NCI-H1105 treated with DMSO at 0.1 percent for 48 hours (cell line): ENCODE results near the gene SPRY2.
A peak's percentile ranks its signal among the peaks of the same experiment; 100 is the strongest.
"Not testable (repeated sequence)": the region's sequence is repeated elsewhere in the genome, so short reads cannot be mapped to it uniquely, and the experiment has no call there.

Experiments used
- DNase-seq: peaks from one replicate; lab custom pipeline; 2025; lab: John Stamatoyannopoulos, UW

The SPRY2 gene

DNA sequence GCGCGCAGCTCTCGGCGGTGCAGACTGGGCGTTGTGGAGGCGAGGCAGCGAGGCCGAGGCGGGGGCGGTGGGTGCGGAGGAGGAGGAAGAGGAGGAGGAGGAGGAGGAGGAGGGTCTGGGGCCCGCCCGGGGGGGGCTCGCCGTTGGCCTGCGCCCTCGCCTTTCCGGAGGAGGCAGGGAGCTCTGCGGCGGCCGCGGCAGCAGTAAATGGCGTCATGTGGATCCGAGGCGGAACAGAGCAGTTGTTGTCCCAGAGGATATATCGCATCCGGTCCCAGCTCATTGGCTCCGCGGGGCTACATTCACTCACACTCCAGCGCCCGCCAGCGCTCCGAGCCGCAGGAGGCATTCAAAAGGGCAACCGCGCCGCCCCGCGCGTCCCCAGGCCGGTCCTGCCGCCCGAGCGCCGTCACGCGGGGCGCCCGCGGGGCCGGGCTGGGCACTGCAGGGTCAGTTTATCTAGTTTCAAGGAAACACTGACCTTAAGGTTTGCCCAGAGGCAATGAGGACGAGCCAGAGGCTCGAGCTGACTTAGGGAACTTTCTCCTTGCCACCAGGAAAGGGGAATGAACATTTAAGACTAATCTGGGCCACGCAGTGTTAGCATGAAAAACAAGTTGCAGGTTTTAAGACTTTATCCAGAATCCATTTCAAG is at the start of gene SPRY2:
SPRY2 (minus strand) TSS at position 26 of the 655 bp plus-strand sequence. CDS start 3,421 bp downstream, outside the sequence.
- peak; percentile 77 for DNase-seq

- no peak for DNase-seq
Observed at GRCh38 chr13:80390338-80390737, 49.4 kb upstream of the SPRY2 start.

DNA sequence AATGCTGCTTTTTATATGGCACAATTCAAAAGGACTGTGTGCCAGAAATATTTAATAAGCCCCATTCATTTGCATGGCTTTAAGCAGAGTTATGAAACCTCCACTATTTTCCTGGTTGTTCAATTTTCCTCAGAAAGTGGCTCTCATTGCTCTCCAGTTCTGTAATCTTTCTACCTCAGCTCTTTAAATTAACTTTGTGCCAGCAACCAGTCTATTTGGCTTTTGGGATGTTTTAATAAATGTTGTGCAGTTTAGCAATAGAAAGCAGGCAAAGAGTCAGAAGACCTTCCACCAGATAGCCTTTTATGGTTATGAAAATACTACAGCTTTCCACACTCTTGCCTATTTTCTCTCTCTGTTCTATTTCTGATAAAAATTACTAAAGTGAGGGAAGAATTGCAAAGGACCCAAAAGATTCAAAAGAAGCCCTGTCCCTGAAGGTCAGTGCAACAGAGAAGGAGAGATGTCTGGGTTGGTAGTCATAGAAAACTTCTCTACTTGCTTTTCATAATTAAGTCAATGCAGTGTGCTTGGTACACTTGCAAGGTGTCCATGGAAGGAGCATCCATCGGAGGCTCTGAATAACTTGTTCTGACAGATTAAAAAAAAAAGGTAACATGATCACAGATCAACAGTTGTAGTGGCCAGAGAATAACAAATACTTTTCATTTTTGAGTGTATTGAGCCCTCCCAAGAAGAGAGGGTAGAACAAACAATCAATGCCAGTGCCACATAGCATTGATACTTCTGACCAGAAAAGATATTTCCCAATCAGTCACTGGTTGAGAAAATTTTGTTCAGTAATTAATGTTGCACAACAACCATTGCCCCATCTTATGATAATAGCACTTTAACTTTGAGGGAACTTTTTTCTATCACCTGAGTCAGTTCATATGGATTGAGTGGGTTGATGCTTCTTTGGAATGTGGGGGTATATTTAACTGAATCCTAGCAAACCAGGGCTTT is 48.4 kb upstream of the SPRY2 start:
- no peak for DNase-seq

- no peak for DNase-seq
Observed at GRCh38 chr13:80388506-80388905, 47.6 kb upstream of the SPRY2 start.

DNA sequence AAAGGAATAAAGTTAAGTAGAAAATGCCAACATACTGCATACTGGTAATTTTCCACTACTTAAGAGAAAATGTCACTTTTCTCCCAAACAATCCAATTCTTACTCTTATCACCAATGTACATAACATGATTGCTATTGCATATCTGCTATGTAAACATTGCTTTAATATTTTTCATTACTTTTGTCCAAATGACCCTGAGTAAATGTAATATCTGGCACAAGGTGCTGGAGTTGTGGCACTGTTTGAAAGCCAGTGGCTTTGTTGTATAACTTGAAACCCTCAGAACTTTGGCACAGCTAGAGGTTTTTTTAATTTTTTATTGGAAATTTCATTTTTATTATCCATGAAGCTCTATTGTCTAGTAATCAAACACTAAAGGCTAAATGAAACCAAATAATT is 45.7 kb upstream of the SPRY2 start:
- no peak for DNase-seq

DNA sequence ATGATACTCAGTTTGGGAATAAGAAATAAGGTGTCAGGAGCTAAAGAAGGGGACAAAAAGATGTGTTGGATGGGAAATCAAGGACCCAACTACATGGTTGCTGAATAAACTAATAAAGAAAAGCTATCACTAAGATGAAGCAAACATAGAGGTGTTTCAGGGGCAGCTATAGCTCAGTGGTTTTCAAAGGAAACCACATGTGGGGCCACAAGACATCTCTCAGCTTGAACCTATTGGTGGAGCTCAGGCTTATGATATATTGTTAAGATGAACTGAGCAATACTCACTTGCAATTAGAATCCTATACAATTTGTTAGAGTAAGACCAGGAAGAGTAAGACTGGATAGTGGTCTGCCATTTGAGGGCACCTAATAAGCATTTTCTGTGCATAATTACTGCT is 45.1 kb upstream of the SPRY2 start:
- no peak for DNase-seq

DNA sequence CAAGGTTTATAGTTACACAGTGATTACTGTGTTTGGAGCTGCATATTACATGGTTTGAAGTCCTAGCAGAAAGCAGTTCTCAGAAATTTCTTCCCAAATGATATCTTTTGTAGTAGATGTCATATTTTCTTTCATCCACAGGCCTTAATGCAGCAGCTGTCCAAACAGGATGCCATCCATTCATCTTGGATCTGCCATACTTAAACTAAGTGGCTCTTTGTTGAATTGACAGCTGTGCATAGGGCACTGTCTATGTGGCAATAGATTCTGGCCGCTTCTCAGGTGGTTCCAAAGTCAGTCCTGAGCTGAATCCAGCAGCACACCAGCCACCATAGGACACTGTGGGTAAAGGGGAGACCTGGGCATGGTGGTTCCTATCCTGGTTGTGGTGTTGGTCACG is 41.6 kb upstream of the SPRY2 start:
- no peak for DNase-seq

- no peak for DNase-seq
Observed at GRCh38 chr13:80379245-80379644, 38.3 kb upstream of the SPRY2 start.

DNA sequence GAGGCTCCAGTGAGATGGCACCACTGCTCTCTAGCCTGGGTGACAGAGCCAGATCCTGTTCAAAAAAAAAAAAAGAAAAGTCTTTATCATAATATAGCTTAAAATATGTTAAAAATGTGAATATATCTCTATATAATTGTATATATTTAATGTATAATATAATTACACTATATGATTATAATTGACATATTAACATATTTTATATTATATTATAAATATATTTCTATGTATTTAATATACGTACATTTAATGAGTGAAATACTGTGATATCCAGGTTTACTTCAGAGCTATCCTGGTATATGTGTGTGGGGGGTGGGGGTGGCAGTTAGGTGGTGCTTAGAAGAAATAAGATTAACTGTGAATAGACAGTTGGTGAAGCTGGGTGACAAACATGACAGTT is 35.6 kb upstream of the SPRY2 start:
- no peak for DNase-seq

GRCh38 chr13:80374901-80375300 is 34.0 kb upstream of the SPRY2 start:
- DNase-seq: no peak

- no peak for DNase-seq
Observed at GRCh38 chr13:80374444-80374843, 33.5 kb upstream of the SPRY2 start.

DNA sequence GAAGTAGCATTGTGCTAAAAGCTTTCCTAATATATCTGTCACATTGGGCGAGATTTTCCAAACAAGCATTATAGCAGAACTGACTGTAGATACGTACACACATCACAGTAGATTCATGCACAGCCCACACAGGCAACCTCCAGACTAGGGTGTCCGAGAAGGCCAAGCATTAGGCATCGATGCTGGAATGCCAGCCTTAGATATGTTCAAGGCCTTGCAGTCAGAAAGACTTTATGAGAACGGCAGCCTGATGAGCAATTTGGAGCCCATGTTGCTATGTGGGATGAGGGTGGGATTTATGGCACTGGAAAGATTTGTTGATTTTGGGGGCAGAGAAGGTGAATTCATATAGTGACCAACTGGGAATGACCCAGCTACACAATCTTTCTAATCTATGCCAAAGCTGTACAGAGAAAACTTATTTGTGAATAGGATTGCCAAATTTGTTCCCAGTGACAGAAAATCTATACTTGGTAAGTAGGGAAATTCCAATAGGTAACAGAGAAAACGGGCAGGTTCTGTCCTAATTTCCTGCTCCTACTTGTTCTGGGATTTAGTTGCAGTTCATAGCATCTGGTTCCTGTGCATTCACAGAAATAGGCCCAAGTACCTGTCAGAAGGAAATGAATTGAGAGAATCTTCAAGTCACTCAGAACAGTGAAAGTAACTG is 31.0 kb upstream of the SPRY2 start:
- DNase-seq: no peak

- DNase-seq: no peak
Observed at GRCh38 chr13:80367473-80367872, 26.5 kb upstream of the SPRY2 start.

DNA sequence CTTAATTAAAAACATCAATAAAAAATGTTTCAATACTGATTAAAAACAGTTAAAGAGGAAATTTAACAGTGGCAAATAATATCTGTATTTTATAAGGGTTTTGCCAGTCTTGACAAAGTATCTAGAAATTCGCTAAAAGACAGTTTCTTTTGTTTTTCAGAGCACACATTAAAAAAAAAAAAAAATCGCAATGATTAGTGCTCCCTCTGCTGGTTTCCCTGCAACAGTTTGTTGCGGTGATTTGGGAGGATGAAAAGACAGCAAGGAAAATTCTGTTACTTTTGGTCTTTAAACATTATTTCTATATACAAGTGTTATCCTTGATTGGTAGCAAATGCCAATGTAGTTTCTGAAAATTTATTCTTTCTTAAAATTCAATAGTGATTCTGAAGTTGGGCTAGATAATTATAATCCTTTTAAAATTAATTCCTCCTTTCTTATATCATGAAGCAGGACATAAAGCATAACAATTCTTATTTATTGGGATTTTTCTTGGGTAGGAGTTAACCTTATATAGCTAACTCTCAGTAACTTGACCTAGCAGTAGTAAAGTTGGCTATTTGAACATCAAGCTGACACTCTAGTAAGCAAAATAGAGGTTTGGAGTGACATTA is 23.1 kb upstream of the SPRY2 start:
- peak; percentile 3 for DNase-seq

GRCh38 chr13:80362481-80362880 is 21.6 kb upstream of the SPRY2 start:
- DNase-seq: no peak

DNA sequence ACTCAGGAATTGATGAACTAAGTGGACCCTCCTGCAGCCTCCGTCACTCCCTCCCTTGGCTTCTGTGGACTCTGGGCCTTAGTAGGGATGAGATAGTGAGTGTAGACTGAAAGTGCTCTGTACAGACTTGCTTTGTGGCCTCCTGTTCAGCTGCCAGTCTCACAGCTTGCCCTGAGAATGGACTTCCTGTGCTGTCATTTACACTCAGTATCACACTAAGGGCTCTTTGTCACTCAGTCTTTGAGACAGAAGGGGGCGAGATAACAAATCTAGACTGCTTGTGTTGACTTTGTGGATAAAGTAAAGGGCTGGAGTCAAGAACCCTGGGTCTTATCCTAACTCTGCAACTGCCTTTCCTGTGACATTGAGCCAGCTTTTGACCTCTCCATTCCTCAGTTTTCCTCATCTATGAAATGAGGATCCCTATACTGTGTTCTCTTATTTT is 21.0 kb upstream of the SPRY2 start:
- DNase-seq: no peak

- DNase-seq: no peak
Observed at GRCh38 chr13:80361298-80361697, 20.4 kb upstream of the SPRY2 start.

DNA sequence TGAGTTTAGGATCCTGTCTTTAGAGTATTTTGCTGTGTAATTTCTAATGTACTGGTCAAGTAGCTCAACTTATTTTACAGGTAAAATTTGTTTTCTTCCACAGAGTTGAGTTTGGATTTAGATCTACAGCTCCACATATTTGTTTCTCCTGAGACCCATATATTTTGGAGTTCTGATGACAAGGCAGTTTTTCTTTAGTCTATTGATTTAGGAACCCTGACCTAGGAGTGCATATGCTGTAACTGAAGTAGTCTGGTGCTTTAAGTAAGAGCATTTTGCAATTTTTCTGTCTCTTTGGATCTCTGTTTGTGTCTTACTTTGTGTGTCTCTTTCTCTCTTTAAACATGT is 19.5 kb upstream of the SPRY2 start:
- DNase-seq: no peak

GRCh38 chr13:80359778-80360452 is 19.0 kb upstream of the SPRY2 start:
- DNase-seq: peak; percentile 21

DNA sequence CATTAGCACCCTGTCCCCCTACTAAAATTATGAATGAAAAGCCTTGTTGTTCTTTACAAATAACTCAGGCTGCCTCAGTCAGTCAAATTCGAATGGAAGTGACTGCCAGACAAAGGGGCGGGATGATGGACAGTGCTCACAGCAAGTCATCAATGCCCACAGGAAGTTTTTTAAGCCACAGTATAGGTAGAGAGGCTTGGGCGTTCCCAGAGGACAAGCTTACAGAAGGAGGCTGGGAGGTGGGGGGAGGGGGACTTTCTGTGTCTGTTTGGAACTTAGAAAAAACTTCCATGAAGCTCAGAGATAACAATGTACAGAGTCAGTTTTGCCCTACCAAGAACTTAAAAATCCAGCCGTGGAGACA is 18.5 kb upstream of the SPRY2 start:
- DNase-seq: no peak

- DNase-seq: not testable (repeated sequence)
Observed at GRCh38 chr13:80355496-80356094, 14.7 kb upstream of the SPRY2 start.
